Smooth muscle cell (in vitro differentiated cells): ENCODE data around the gene LAMA2. TPM values are rescaled to one million over a fixed set of nuclear protein-coding genes. Genes with fewer than 3 reads are reported as not detected.

Experiments used
- DNase-seq: peaks from one replicate; lab custom pipeline; 2025; ENCODE audit not compliant: unreplicated experiment; lab: John Stamatoyannopoulos, UW
- H2AFZ ChIP-seq: fragments of 200-600 bp; sonication (generic); 2 replicates; pipeline ENCODE4 v1.6.0; 2016; ENCODE audit warnings: antibody characterized with exemption, low read depth, mild to moderate bottlenecking
- H3F3A ChIP-seq: fragments of 200-600 bp; sonication (generic); 2 replicates; pipeline ENCODE4 v1.6.0; 2017; ENCODE audit warnings: antibody characterized with exemption, low read depth
- H3K27ac ChIP-seq: fragments of 200-600 bp; sonication (generic); 2 replicates; pipeline ENCODE4 v1.5.1; 2016; ENCODE audit warnings: low read depth, mild to moderate bottlenecking
- H3K27me3 ChIP-seq: fragments of 200-600 bp; sonication (generic); 2 replicates; pipeline ENCODE4 v1.6.1; 2016; ENCODE audit warnings: low read depth, mild to moderate bottlenecking
- H3K36me3 ChIP-seq: fragments of 200-600 bp; sonication (generic); 2 replicates; pipeline ENCODE4 v1.5.1; 2016; ENCODE audit warnings: low read depth
- H3K4me1 ChIP-seq: fragments of 200-600 bp; sonication (generic); 2 replicates; pipeline ENCODE4 v1.5.1; 2016; ENCODE audit warnings: low read depth
- H3K4me2 ChIP-seq: fragments of 200-600 bp; sonication (generic); 2 replicates; pipeline ENCODE4 v1.6.0; 2016; ENCODE audit warnings: mild to moderate bottlenecking
- H3K4me3 ChIP-seq: fragments of 200-600 bp; sonication (generic); 2 replicates; pipeline ENCODE4 v1.5.1; 2016; ENCODE audit warnings: mild to moderate bottlenecking
- H3K79me2 ChIP-seq: fragments of 200-600 bp; sonication (generic); 2 replicates; pipeline ENCODE4 v1.6.0; 2016; ENCODE audit warnings: low read depth, mild to moderate bottlenecking
- H3K9ac ChIP-seq: fragments of 200-600 bp; sonication (generic); 2 replicates; pipeline ENCODE4 v1.6.0; 2016; ENCODE audit warnings: low read depth
- H3K9me3 ChIP-seq: fragments of 200-600 bp; sonication (generic); replicated peaks from 2 replicates; pipeline ENCODE4 v1.5.1; 2016; ENCODE audit warnings: low read depth
- H4K20me1 ChIP-seq: fragments of 200-600 bp; sonication (generic); 2 replicates; pipeline ENCODE4 v1.6.0; 2016; ENCODE audit warnings: low read depth
- CTCF ChIP-seq: fragments of 200-600 bp; sonication (generic); IDR thresholded peaks from 2 replicates; pipeline ENCODE4 v1.5.1; 2017; ENCODE audit warnings: borderline replicate concordance, mild to moderate bottlenecking, antibody characterized with exemption; ENCODE audit not compliant: insufficient read depth, poor library complexity, severe bottlenecking
- WGBS: methylation state at CpG from one replicate; pipeline ENCODE4 v1.1.7; 2016; ENCODE audit warnings: low lambda C conversion rate; 5-methylcytosine and 5-hydroxymethylcytosine counted together
- polyA plus RNA-seq: library from polyadenylated mRNA; unstranded; fragments of >200 nt; fragmentation: Nextera tagmentation; extraction: Ambion mirVana; gene quantifications from 2 replicates; pipeline ENCODE4 v1.2.1, GENCODE V29; 2016
- total RNA-seq: library from RNA; depleted of rRNA; stranded (reverse); fragments of >200 nt; gene quantifications from 2 replicates; pipeline ENCODE4 v1.2.3, GENCODE V29; 2014

The LAMA2 gene
- total and polyA plus RNA-seq, 2 experiments from 2014 or later, result 21.7 to 92.9 TPM

DNA sequence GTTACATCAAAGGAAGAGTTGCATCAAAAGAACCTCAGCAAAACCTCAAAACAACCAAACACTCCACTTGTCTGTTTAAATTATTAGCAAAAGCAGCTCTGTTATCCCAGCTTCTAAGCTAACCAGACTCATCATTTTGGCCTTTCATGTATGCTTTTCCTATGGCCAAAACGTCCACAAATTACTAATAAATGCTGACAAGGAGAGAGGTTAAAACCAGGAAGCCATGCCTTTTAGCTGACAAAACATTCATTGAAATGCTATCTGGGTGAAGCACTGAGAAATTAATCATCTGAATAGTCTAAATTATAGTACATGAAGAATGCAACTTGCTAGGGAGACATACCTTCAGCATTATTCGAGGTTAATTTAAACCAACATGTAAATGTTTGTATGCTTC, 80.6 kb downstream of the LAMA2 start:
- Histone ChIP-seq H3K36me3 (no peaks in the 10 kb centered on the region), H3K4me2 (peak overlapping the region; percentile 10), H3K79me2 (no peaks in the 10 kb centered on the region), H3K9ac (no peak overlapping the region), H3K9me3 (no peaks in the 10 kb centered on the region), H2AFZ (no peak overlapping the region), H3K27ac (peak overlapping the region; percentile 17), H3K4me3 (no peak overlapping the region), H3F3A (no peaks in the 10 kb centered on the region), H3K27me3 (no peaks in the 10 kb centered on the region), H3K4me1 (peaks cover 6% of the 10 kb centered on the region), H4K20me1 (no peaks in the 10 kb centered on the region)
- DNase-seq, result no peak
- no peak for TF ChIP-seq CTCF
- 37% methylated on average over 2 of the region's 2 CpGs for WGBS

- no peak for DNase-seq
- Histone ChIP-seq H3K9ac (no peak overlapping the region), H4K20me1 (no peaks in the 10 kb centered on the region), H3K9me3 (no peaks in the 10 kb centered on the region), H3K79me2 (no peaks in the 10 kb centered on the region), H3F3A (no peaks in the 10 kb centered on the region), H3K27me3 (no peaks in the 10 kb centered on the region), H3K27ac (peak overlapping the region; percentile 17), H3K36me3 (no peaks in the 10 kb centered on the region), H2AFZ (no peak overlapping the region), H3K4me1 (peaks cover 6% of the 10 kb centered on the region), H3K4me2 (peak overlapping the region; percentile 10), H3K4me3 (no peak overlapping the region)
- WGBS, result 94% methylated on average over 1 of the region's 1 CpG
- TF ChIP-seq CTCF, result no peak
Observed at GRCh38 chr6:128964233-128964755, 81.4 kb downstream of the LAMA2 start.

DNA sequence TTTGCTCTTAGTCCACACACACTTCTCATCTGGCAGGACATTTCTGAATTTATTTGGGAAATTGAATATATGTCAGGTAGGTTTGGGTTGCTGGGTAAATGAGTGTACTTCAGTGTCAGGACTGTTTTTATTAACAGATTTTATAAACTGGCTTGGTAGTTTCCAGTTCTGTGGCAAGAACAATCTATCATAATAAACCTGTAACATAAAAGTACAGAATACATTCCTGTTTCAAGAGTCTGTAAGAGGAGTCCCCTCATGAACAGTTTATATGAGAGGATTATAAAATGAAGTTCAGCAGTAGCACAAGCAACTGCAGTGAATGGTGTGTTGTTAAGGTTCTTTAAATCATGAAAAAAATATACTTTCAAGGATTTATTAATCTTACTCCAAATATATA, 81.8 kb downstream of the LAMA2 start:
- Histone ChIP-seq H3K36me3 (no peaks in the 10 kb centered on the region), H3K4me3 (no peak overlapping the region), H3K4me2 (no peak overlapping the region), H3K4me1 (peaks cover 6% of the 10 kb centered on the region), H3F3A (no peaks in the 10 kb centered on the region), H4K20me1 (no peaks in the 10 kb centered on the region), H2AFZ (no peak overlapping the region), H3K79me2 (no peaks in the 10 kb centered on the region), H3K9ac (no peak overlapping the region), H3K27me3 (no peaks in the 10 kb centered on the region), H3K9me3 (no peaks in the 10 kb centered on the region), H3K27ac (no peak overlapping the region)
- no peak for DNase-seq
- TF ChIP-seq CTCF, result no peak

GRCh38 chr6:128966934-128967333, 84.0 kb downstream of the LAMA2 start:
- Histone ChIP-seq H3K4me2 (no peak overlapping the region), H3K27me3 (no peaks in the 10 kb centered on the region), H3F3A (no peaks in the 10 kb centered on the region), H4K20me1 (no peaks in the 10 kb centered on the region), H3K36me3 (no peaks in the 10 kb centered on the region), H3K9me3 (no peaks in the 10 kb centered on the region), H3K27ac (no peak overlapping the region), H3K4me1 (peaks cover 6% of the 10 kb centered on the region), H3K79me2 (no peaks in the 10 kb centered on the region), H2AFZ (no peak overlapping the region), H3K9ac (no peak overlapping the region), H3K4me3 (no peak overlapping the region)
- WGBS, result 87% methylated on average over 1 of the region's 1 CpG
- no peak for DNase-seq
- TF ChIP-seq CTCF, result no peak
